ENCODE results near the gene DSE.

DSE gene

GRCh38 chr6:116419069-116419786 lies 48.5 kb downstream of the DSE start:
- no peak for DNase-seq

GRCh38 chr6:116420341-116420740 lies 49.6 kb downstream of the DSE start:
- DNase-seq = no peak

GRCh38 chr6:116422238-116422637 lies 51.5 kb downstream of the DSE start:
- no peak for DNase-seq

GRCh38 chr6:116424001-116424400 lies 53.3 kb downstream of the DSE start:
- DNase-seq = no peak

- DNase-seq = no peak
These were observed 55.8 kb downstream of the DSE start for GRCh38 chr6:116426551-116426950.

- no peak for DNase-seq
These were observed 58.4 kb downstream of the DSE start for GRCh38 chr6:116429111-116429510.

GRCh38 chr6:116430860-116431259 lies 60.1 kb downstream of the DSE start:
- no peak for DNase-seq

- DNase-seq = no peak
These were observed 61.3 kb downstream of the DSE start for GRCh38 chr6:116431964-116432595.

- no peak for DNase-seq
These were observed 62.5 kb downstream of the DSE start for GRCh38 chr6:116433206-116433712.

GRCh38 chr6:116434056-116434725 lies 63.4 kb downstream of the DSE start:
- DNase-seq = no peak

- DNase-seq = no peak
These were observed 65.8 kb downstream of the DSE start for GRCh38 chr6:116436586-116436985.

GRCh38 chr6:116437656-116438055 lies 66.9 kb downstream of the DSE start:
- DNase-seq = no peak

- no peak for DNase-seq
These were observed 68.1 kb downstream of the DSE start for GRCh38 chr6:116438590-116439448.

- DNase-seq = no peak
These were observed 68.8 kb downstream of the DSE start for GRCh38 chr6:116439522-116440051.

GRCh38 chr6:116443105-116443504 lies 72.4 kb downstream of the DSE start:
- DNase-seq = no peak

- DNase-seq = no peak
These were observed 73.3 kb downstream of the DSE start for GRCh38 chr6:116444092-116444491.

- DNase-seq = no peak
These were observed 73.8 kb downstream of the DSE start for GRCh38 chr6:116444575-116444974.

- no peak for DNase-seq
These were observed 74.4 kb downstream of the DSE start for GRCh38 chr6:116445102-116445501.

- no peak for DNase-seq
These were observed 75.7 kb downstream of the DSE start for GRCh38 chr6:116446399-116446798.

GRCh38 chr6:116447052-116447451 lies 76.3 kb downstream of the DSE start:
- DNase-seq = no peak

- DNase-seq = no peak
These were observed 76.8 kb downstream of the DSE start for GRCh38 chr6:116447496-116448011.

GRCh38 chr6:116449565-116449964 lies 78.8 kb downstream of the DSE start:
- DNase-seq = no peak
